H1 (cell line): Measurements from ENCODE around the gene SPATS1.

Experiments used
- BRCA1 ChIP-seq: IDR thresholded peaks from 2 replicates; pipeline ENCODE4 v1.6.1; 2012; ENCODE audit warnings: low read depth, low read length, improper control_type of control experiment
- CREB1 ChIP-seq: IDR thresholded peaks from 2 replicates; pipeline ENCODE4 v1.6.1; 2012; ENCODE audit warnings: inconsistent platforms
- FOSL1 ChIP-seq: IDR thresholded peaks from 2 replicates; pipeline ENCODE4 v1.6.1; 2011; ENCODE audit warnings: mild to moderate bottlenecking, low read depth, low read length, moderate library complexity; ENCODE audit not compliant: insufficient read depth
- HDAC2 ChIP-seq, 2 experiments: fragments of 300-600 bp in 1 of 2; sonication (generic) in 1 of 2; IDR thresholded peaks; 2 replicates each; pipeline ENCODE4 v1.6.1; 2011 to 2012; ENCODE audit warnings: low read depth in 2 of 2, low read length in 2 of 2, mild to moderate bottlenecking in 2 of 2, moderate library complexity in 2 of 2, borderline replicate concordance in 1 of 2, inconsistent platforms in 1 of 2
- JUND ChIP-seq: IDR thresholded peaks from 2 replicates; pipeline ENCODE4 v1.6.1; 2011; ENCODE audit warnings: mild to moderate bottlenecking, improper control_type of control experiment, low read length
- NRF1 ChIP-seq: IDR thresholded peaks from 2 replicates; pipeline ENCODE4 v1.6.1; 2011; ENCODE audit warnings: mild to moderate bottlenecking, low read depth, low read length, improper control_type of control experiment
- POLR2A ChIP-seq, 2 experiments: IDR thresholded peaks; 1 replicate in 1 of 2; 2 replicates in 1 of 2; pipeline ENCODE4 v1.6.1; 2011; ENCODE audit warnings: low read depth in 2 of 2, low read length in 2 of 2, mild to moderate bottlenecking in 2 of 2; ENCODE audit errors: control extremely low read depth in 1 of 2
- POLR2AphosphoS5 ChIP-seq: IDR thresholded peaks from 2 replicates; pipeline ENCODE4 v1.6.1; 2011; ENCODE audit warnings: low read depth, low read length
- RNF2 ChIP-seq: fragments of 200-900, 300-1000 bp; sonication (generic); IDR thresholded peaks from 2 replicates; pipeline ENCODE4 v1.7.1; 2016; ENCODE audit warnings: borderline replicate concordance, low read depth, mild to moderate bottlenecking, antibody characterized with exemption, low read length; ENCODE audit not compliant: poor library complexity, severe bottlenecking; ENCODE audit errors: missing control alignments
- TAF1 ChIP-seq: IDR thresholded peaks from 2 replicates; pipeline ENCODE4 v1.6.1; 2011; ENCODE audit warnings: mild to moderate bottlenecking, low read depth, low read length
- YY1 ChIP-seq: IDR thresholded peaks from 2 replicates; pipeline ENCODE4 v1.6.1; 2011; ENCODE audit warnings: low read depth, mild to moderate bottlenecking, low read length
- TF ChIP-seq, protein P1 (sequence below), 3 experiments: IDR thresholded peaks; 1 replicate in 2 of 3; 2 replicates in 1 of 3; pipeline versions ENCODE4 v1.5.1 to v1.6.1; 2011; ENCODE audit warnings: low read length in 3 of 3, mild to moderate bottlenecking in 3 of 3, inconsistent platforms in 2 of 3, low read depth in 1 of 3, moderate library complexity in 1 of 3; ENCODE audit not compliant: insufficient read depth in 1 of 3; ENCODE audit errors: control extremely low read depth in 1 of 3

DNA sequence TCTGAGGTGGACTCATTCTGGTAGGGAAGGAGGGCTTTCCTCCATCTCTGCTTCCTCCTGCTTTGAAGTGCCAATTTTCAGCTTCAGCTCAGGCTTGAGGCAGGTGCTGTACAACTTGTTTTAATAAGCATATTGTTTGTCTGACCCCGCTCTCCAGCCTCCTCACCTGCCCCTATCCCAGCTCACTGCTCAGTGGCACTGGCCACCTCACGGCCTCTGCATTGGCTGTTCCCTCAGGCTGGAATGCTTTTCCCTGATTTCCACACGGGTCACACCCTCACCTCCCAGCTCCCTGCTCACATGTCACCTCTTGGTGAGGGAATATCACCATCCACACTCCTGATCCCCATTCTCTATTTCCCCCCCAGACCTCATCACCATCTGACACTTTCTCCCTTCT lies 43.6 kb upstream of the SPATS1 start:
- TF ChIP-seq, protein P1, sequence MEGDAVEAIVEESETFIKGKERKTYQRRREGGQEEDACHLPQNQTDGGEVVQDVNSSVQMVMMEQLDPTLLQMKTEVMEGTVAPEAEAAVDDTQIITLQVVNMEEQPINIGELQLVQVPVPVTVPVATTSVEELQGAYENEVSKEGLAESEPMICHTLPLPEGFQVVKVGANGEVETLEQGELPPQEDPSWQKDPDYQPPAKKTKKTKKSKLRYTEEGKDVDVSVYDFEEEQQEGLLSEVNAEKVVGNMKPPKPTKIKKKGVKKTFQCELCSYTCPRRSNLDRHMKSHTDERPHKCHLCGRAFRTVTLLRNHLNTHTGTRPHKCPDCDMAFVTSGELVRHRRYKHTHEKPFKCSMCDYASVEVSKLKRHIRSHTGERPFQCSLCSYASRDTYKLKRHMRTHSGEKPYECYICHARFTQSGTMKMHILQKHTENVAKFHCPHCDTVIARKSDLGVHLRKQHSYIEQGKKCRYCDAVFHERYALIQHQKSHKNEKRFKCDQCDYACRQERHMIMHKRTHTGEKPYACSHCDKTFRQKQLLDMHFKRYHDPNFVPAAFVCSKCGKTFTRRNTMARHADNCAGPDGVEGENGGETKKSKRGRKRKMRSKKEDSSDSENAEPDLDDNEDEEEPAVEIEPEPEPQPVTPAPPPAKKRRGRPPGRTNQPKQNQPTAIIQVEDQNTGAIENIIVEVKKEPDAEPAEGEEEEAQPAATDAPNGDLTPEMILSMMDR (IDR thresholded peaks at IDR 0.05; ENCODE audit: control extremely low read depth in 1 of 3, insufficient read depth in 1 of 3, low read depth in 1 of 3, low read length in 3 of 3) = no peak
- TF ChIP-seq TAF1 (no peak), YY1 (no peak), BRCA1 (no peak), NRF1 (no peak), JUND (no peak), HDAC2 (IDR thresholded peaks at IDR 0.05; ENCODE audit: borderline replicate concordance in 1 of 2, low read depth in 2 of 2, low read length in 2 of 2) (no peak), FOSL1 (no peak), POLR2A (IDR thresholded peaks at IDR 0.05; ENCODE audit: control extremely low read depth in 1 of 2, low read depth in 2 of 2, low read length in 2 of 2) (no peak), CREB1 (no peak), RNF2 (no peak), POLR2AphosphoS5 (peak; percentile 13; the same call in 1 of the 2 replicates)
